Activated T-helper 1 cell treated with anti-CD3 and anti-CD28 coated beads, Interleukin-2, amount 50 U/mL, for 16 hours (primary cell): ENCODE data around the gene SLC35G4.
"Not testable (repeated sequence)": the region's sequence is repeated elsewhere in the genome, so short reads cannot be mapped to it uniquely, and the experiment has no call there.

Experiments
- DNase-seq, 2 donors: peaks; one replicate each; pipeline ENCODE4 v3.0.0-alpha.2; 2020; ENCODE audit warnings: low read depth in 1 of 2, low spot score in 1 of 2

The SLC35G4 gene

DNA sequence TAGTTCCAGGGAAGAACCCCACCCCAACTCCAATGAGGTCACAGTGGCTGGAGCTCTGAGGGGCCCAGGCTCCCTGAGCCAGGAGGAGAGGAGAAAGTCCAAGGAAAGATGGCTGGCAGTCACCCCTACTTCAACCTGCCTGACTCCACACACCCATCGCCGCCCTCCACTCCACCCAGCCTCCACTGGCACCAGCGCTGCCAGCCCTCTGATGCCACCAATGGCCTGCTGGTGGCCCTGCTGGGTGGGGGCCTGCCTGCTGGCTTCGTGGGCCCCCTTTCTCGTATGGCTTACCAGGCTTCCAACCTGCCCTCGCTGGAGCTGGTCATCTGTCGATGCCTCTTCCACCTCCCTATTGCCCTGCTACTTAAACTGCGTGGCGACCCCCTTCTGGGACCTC is at the start of gene SLC35G4:
TSS of gene SLC35G4 (plus strand) at position 109 of the 400 bp plus-strand sequence. CDS start at position 109, 0 bp downstream.
- DNase-seq: not testable (repeated sequence)

DNA sequence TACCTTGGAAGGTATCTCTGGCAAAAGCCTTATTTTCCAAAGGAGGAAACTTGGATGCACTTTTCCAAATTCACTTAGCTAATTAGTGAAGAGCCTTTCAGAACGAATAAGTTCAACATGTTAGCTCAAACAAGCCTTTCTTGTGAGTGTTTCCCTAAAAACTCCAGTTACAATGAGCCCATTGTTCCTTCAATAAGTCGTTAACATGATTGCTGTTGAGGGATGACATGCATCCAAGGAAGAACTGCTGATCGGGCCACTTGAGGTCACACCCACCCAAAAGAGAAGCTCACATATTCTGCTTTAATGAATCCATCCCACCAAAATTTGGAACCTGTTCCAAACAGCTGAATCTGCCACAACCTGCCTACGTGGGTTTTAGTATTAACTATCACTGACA is 48.1 kb upstream of the SLC35G4 start:
- no peak for DNase-seq

DNA sequence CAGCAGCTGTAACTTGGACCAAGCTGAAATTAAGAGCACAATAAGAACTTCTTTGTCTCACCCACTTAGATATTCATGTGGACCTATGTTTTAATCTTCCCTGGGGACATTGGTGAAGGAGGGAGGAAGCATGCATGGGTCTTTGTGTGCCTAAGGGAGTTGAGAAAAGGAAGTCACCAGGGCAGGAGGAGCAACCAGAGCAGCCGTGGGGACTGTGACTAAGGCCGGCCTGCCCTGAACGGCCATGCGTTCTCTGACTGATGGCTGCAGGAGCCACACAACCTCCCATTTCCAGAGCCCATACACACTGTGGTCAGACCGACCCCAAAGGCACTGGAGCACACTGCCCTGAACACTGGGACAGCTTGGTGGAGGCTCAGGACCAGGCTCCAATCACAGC is 43.7 kb upstream of the SLC35G4 start:
- DNase-seq: no peak

- DNase-seq: no peak
Observed at GRCh38 chr18:11566236-11566965, 43.0 kb upstream of the SLC35G4 start.

DNA sequence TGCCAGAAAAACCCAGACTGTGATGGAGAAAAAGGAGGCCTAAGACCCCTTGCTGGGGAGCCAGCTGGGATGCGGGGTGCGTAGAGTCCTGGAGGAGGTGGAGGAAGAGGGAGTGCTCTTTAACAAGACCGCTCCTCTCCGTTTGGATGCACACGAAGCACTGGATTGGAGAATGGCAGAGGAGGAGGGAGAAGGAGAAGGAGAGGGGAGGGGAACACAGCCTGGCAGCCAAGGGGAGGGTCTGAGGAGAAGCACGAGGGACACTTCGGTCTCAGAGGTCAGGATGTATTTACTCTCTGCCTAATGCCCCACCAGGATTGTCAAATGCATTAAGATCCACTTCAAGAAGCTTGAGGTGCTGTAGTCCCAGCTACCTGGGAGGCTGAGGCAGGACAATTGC is 42.0 kb upstream of the SLC35G4 start:
- no peak for DNase-seq

GRCh38 chr18:11570073-11570588 is 39.3 kb upstream of the SLC35G4 start:
- DNase-seq: no peak

DNA sequence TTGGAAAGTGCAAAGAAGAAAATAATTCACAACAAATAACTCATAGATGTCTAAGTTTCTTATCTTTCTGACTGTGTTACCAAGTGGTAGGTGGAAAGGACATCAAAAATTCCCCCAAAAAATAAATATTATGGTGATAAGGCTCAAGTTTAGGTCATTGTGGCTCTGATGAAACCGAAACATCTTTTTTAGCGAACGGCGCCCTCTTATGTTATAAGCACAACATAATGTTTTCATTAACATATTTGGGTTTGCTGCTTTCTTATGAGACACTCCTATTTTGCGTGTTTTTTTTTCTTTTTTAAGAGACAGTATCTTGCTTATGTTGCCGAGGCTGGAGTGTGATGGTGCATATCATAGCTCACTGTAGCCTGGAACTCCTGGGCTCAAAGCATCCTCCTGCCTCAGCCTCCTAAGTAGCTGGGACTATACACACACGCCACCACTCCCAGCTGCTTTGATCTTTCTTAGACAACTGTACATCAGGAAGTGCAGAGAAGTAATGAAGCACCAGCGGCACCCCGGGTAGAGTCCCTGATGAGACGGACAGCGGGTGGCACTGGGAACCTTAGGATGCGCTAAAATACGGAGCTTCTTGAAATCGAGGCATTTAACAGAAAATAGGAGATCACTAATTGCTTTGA is 38.5 kb upstream of the SLC35G4 start:
- no peak for DNase-seq

DNA sequence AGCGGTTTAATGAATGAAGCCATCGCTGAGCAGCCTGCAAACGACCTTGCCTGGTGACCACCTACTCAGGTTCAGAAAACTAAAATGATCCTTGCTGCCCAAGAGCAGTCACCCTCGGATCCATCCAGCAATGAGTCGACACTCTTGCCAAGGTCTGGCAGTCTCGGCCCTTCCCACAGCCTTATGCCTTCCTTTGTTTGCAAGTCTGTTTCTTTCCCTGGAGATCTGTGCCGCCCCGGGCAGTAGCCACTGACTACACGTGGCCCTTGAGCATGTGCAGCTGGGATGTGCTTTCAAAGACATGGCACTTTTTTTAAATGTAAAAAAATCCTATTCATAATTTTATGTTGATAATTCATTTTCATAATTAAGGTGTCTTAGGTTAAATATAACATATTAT is 37.2 kb upstream of the SLC35G4 start:
- no peak for DNase-seq

GRCh38 chr18:11574545-11574944 is 34.9 kb upstream of the SLC35G4 start:
- no peak for DNase-seq

DNA sequence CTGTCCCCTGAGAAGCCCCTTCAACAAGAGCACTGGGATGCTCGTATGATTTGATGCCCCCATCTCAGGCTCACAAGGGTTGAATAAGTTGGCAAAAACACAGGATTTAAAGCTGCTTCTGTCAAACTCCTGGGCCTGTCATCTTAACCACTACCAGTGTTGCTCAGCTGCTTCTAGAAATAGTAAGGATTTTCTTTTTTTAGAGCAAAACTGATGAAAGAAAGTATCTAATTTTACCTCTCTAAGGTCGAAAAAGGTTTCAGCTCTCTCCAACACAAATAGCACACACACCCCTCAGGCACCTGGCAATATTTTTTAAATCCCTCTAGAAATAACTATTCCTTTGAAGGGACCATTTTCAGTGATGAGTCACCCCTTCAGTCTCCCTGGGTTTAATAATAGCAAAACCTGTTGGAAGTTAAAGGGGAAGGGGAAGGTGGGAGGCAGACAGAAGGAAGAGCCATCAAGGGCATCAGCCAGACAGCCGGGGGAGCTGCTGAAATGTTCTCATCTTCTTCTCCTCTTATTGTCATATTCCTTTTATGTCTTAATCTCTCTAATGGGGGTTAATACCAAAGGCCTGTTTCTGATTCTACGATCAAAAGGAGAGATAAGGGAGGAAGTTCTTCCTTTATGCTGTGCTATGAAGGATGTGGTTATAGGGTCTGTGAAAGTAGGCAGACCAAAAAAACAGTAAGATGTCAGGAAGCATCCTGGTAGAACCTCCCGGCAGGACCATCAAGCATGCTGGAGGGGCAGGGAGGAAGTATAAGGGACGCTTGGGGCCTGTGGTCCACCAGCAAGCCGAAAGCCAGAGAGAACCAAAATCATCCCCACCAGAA is 31.9 kb upstream of the SLC35G4 start:
- DNase-seq: no peak

DNA sequence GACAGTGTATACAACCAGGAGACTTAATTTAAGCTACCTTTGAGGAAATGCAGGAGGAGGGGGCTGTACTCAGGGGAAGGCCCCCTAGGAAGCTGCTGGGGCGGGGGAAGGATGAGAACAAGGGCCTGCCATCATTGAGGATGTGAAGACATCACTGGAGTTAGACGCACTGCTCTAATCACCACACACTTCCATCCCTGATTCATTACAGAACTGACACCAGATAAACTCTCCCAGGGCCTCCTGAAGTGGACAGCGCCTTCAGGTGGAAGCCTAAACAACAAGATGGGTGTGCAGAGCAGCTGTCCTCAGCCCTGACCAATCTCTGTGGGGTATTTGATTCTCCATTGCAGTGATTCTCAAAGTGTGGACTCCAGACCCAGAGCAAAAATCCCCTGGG is 30.6 kb upstream of the SLC35G4 start:
- DNase-seq: no peak

GRCh38 chr18:11579916-11580315 is 29.5 kb upstream of the SLC35G4 start:
- no peak for DNase-seq

- no peak for DNase-seq
Observed at GRCh38 chr18:11581286-11581685, 28.1 kb upstream of the SLC35G4 start.

- no peak for DNase-seq
Observed at GRCh38 chr18:11585596-11585995, 23.8 kb upstream of the SLC35G4 start.

DNA sequence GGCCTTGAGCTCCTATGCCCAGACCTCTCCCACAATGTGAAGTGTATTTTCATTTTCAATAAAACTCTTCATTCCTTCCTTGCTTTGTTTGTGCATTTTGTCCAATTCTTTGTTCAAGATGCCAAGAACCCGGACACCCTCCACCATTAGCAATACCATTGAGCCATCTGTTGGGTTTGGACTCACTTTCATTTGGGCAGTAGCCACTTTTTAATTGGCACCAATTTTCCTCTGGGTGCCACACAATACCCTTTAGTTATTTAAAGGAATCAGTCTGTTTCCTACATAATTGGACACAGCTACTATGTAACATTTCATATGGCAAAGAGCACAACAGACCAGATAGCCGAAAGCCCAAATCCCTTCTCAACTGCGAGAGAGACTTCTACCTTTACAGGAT is 22.5 kb upstream of the SLC35G4 start:
- DNase-seq: no peak

- no peak for DNase-seq
Observed at GRCh38 chr18:11587432-11587831, 22.0 kb upstream of the SLC35G4 start.

- DNase-seq: no peak
Observed at GRCh38 chr18:11587846-11588245, 21.6 kb upstream of the SLC35G4 start.

DNA sequence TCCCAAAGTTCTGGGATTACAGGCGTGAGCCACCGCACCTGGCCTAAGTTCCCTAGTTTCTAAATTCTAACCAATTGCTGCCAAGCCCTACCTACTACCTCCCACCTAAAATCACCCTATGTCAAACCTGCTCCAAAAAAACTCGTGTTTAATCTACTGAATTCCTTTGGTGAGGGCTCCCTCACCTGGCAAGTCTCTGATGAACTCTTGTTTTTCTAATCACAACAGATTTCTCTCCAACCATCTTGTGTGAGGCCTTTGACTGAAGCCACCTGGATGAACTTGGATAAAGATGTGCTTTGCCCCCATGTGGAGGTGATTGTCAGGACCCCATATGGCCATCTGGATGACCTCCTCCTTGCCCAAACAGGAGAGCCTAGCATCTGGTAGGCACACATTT is 17.4 kb upstream of the SLC35G4 start:
- DNase-seq: no peak

GRCh38 chr18:11600321-11600720 is 9.1 kb upstream of the SLC35G4 start:
- DNase-seq: no peak

DNA sequence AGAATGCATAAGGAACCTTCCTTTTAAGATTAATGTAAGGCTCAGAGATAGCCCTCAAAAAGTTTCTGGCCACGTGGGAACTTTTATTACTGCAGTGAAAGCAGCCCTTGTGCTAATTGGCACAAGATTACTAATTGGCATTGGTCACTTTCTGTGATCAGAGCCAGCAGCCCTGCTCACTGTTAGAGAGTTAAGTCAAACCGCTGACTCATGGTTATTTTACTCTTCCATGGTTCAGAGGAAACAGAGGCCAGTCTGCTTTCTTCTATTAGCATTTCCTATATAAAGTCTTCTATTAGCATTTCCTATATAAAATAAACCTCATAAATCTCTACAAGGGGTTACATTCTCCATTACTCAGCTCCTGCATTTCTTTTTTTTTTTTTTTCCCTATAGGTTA is 1.5 kb upstream of the SLC35G4 start:
- DNase-seq: no peak

GRCh38 chr18:11608618-11609017 is 778 bp upstream of the SLC35G4 start:
- not testable (repeated sequence) for DNase-seq

GRCh38 chr18:11613073-11613472 is 3.7 kb downstream of the SLC35G4 start:
- DNase-seq: not testable (repeated sequence)
